Measurements from ENCODE around the gene MICAL3. TPM values are rescaled to one million over a fixed set of nuclear protein-coding genes. Genes with fewer than 3 reads are reported as not detected.
A peak's percentile ranks its signal among the peaks of the same experiment; 100 is the strongest.

MICAL3 gene
- total and polyA plus RNA-seq, 2 of the 8 experiments (the other 6 are each of a cell fraction or from before 2014, with no cell fraction given) = 8.3 to 41.8 TPM

- Histone ChIP-seq H2AFZ (ENCODE audit: low read length) (peak overlapping the region; percentile 91; the same call in 1 of the 2 replicates), H2BK15ac (ENCODE audit: low read length) (peak overlapping the region; percentile 89; the same call in 1 of the 2 replicates), H3K56ac (replicated peaks; ENCODE audit: insufficient read length, low read depth, low read length) (peak overlapping the region; percentile 82), H3K9ac (replicated peaks in 1 of 4; ENCODE audit: extremely low read depth in 1 of 4, low read depth in 3 of 4, low read length in 3 of 4) (peak overlapping the region; percentile 76 to 90 (median 84)), H3K4ac (replicated peaks; ENCODE audit: insufficient read length, low read depth, low read length) (no peak overlapping the region), H3K14ac (ENCODE audit: insufficient read length) (no peak overlapping the region), H3K4me1 (replicated peaks in 1 of 4; ENCODE audit: control insufficient read depth in 3 of 4, insufficient read depth in 4 of 4, low read length in 3 of 4) (peaks cover 0 to 3% (median 3%) of the 10 kb centered on the region in 4 experiments; a peak in 4 of 7 replicates), H3K27me3 (replicated peaks in 1 of 4; ENCODE audit: control insufficient read depth in 3 of 4, extremely low read depth in 1 of 4, insufficient read depth in 3 of 4, low read length in 3 of 4) (no peaks in the 10 kb centered on the region), H3K23me2 (ENCODE audit: low read depth, low read length) (peaks cover 5% of the 10 kb centered on the region; the same call in 1 of the 2 replicates), H3K27ac (ENCODE audit: low read depth, low read length) (peak overlapping the region; percentile 98), H2BK5ac (ENCODE audit: low read depth, low read length) (peak overlapping the region; percentile 95), H4K91ac (replicated peaks; ENCODE audit: insufficient read length, low read length) (peak overlapping the region; percentile 99), H3K9me3 (ENCODE audit: insufficient read depth in 2 of 2, low read depth in 1 of 2, low read length in 1 of 2) (no peaks in the 10 kb centered on the region), H3K4me2 (ENCODE audit: insufficient read depth in 1 of 2, low read depth in 2 of 2, low read length in 2 of 2) (peak overlapping the region; percentile 76 to 87), H4K5ac (ENCODE audit: insufficient read length, low read depth, low read length) (peak overlapping the region; percentile 100), H3K79me2 (ENCODE audit: control insufficient read depth in 1 of 2, insufficient read depth in 2 of 2, low read length in 2 of 2) (peaks cover 14 to 36% of the 10 kb centered on the region in 2 experiments), H3K79me1 (ENCODE audit: low read depth, low read length) (no peaks in the 10 kb centered on the region; the same call in 1 of the 2 replicates), H2BK20ac (ENCODE audit: low read length) (no peak overlapping the region), H2BK12ac (ENCODE audit: low read depth, low read length) (peak overlapping the region; percentile 85; the same call in 1 of the 2 replicates), H4K8ac (ENCODE audit: extremely low read depth, insufficient read depth, low read length) (peak overlapping the region; percentile 98; the same call in 1 of the 2 replicates), H2AK5ac (ENCODE audit: low read depth, low read length) (no peak overlapping the region), H4K20me1 (replicated peaks in 1 of 2; ENCODE audit: control insufficient read depth in 1 of 2, insufficient read depth in 2 of 2, low read length in 2 of 2) (peaks cover 6 to 13% of the 10 kb centered on the region in 2 experiments), H3K18ac (ENCODE audit: extremely low read depth, low read length) (peak overlapping the region; percentile 60), H3K4me3 (ENCODE audit: extremely low read depth in 1 of 4, insufficient read depth in 2 of 4, low read depth in 3 of 4, low read length in 4 of 4) (peak overlapping the region; percentile 53 to 85 (median 56)), H2BK120ac (replicated peaks; ENCODE audit: low read depth, low read length) (peak overlapping the region; percentile 97), H3K23ac (ENCODE audit: insufficient read length) (no peak overlapping the region), H3K36me3 (ENCODE audit: control insufficient read depth in 2 of 4, insufficient read depth in 4 of 4, low read length in 3 of 4) (no peaks in the 10 kb centered on the region)
- FAIRE-seq = peak; percentile 92
- DNase-seq (ENCODE audit: low read depth in 1 of 2, low spot score in 2 of 2) = peak; percentile 89 to 95
- 2% methylated on average over 58 of the region's 96 CpGs; no CpG with 5 or more reads in 1 of the 2 experiments for WGBS, 2 experiments (ENCODE audit: extremely low coverage in 1 of 2, insufficient coverage in 1 of 2, insufficient read length in 1 of 2, insufficient replicate concordance in 2 of 2, low coverage in 1 of 2, low lambda C conversion rate in 2 of 2, missing lambda C conversion rate in 1 of 2)
- ChIA-PET POLR2A (ENCODE audit: partially characterized antibody) (interaction anchor here (1.7 kb wide), 1 partner anchor 77 kb away, joined by 3 read pairs; no protein-coding TSS in a partner anchor), CTCF (ENCODE audit: partially characterized antibody) (interaction anchor here (0.9 to 3.2 kb wide), 6 partner anchors 11 to 111 kb away, joined by 3 to 21 read pairs (median 4); no protein-coding TSS in a partner anchor)
- no peak for TF ChIP-seq CEBPB (IDR thresholded peaks at IDR 0.05; ENCODE audit: low read depth, low read length)
- no peak for TF ChIP-seq YY1 (IDR thresholded peaks at IDR 0.05; ENCODE audit: low read depth, low read length)
- peak; percentile 44; the same call in 1 of the 2 replicates for TF ChIP-seq SP2 (IDR thresholded peaks at IDR 0.05; ENCODE audit: low read length)
- TF ChIP-seq E2F6 (IDR thresholded peaks at IDR 0.05) = peak; percentile 53; the same call in 1 of the 2 replicates
- TF ChIP-seq, protein P1, sequence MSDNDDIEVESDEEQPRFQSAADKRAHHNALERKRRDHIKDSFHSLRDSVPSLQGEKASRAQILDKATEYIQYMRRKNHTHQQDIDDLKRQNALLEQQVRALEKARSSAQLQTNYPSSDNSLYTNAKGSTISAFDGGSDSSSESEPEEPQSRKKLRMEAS (IDR thresholded peaks at IDR 0.05) = peak; percentile 69
- TF ChIP-seq CTCF (IDR thresholded peaks at IDR 0.05; ENCODE audit: control extremely low read depth in 1 of 3, insufficient read depth in 1 of 3, low read depth in 1 of 3, low read length in 3 of 3) = peak; percentile 47 to 55 (median 53)
- TF ChIP-seq CREB1 (IDR thresholded peaks at IDR 0.05) = 0 out of 2 replicates have a peak, but pooled peaks have one; percentile 7
These were observed 23.1 kb downstream of the MICAL3 start for GRCh38 chr22:18001040-18001893.
